ENCODE measurements around the gene EPHB1.

EPHB1 gene

GRCh38 chr3:134897391-134898141, 102.5 kb downstream of the EPHB1 start:
- no peak for DNase-seq (ENCODE audit: extremely low read depth, low read depth)
- TF ChIP-seq, protein P1, sequence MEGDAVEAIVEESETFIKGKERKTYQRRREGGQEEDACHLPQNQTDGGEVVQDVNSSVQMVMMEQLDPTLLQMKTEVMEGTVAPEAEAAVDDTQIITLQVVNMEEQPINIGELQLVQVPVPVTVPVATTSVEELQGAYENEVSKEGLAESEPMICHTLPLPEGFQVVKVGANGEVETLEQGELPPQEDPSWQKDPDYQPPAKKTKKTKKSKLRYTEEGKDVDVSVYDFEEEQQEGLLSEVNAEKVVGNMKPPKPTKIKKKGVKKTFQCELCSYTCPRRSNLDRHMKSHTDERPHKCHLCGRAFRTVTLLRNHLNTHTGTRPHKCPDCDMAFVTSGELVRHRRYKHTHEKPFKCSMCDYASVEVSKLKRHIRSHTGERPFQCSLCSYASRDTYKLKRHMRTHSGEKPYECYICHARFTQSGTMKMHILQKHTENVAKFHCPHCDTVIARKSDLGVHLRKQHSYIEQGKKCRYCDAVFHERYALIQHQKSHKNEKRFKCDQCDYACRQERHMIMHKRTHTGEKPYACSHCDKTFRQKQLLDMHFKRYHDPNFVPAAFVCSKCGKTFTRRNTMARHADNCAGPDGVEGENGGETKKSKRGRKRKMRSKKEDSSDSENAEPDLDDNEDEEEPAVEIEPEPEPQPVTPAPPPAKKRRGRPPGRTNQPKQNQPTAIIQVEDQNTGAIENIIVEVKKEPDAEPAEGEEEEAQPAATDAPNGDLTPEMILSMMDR (IDR thresholded peaks at IDR 0.05; ENCODE audit: low read depth, low read length, missing control alignments): no peak
- no peak overlapping the region for H3K4me3 ChIP-seq (replicated peaks; ENCODE audit: low read depth, low read length)

DNA sequence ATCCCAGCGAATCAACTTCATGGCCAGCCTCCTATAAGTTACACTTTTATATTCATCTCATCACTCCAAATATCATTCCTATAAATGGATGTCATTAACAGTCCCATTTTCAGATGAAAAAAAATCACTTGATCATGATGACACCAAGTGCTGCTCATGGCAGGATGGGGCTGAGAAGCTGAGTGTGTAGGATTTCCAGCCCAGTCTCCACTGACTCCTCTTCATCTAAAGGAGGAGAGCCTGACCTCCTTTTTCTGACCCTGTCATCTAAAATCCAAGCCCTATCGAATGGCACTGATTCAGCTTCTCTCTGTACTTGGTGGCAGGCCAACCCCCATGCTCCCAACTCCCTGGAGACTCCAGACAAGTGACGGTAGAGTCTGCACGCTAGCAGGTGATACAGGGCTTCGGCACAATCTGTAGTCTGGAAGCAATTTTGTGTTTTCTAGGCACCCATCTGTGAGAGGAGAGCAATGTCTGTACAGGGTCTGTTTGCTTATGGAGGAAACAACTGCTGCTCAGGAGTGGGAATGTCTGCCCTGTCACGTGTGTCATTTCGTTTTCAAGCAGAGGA, 103.2 kb downstream of the EPHB1 start:
- no peak for DNase-seq (ENCODE audit: extremely low read depth, low read depth)
- TF ChIP-seq, protein P1 (IDR thresholded peaks at IDR 0.05; ENCODE audit: low read depth, low read length, missing control alignments): no peak
- H3K4me3 ChIP-seq (replicated peaks; ENCODE audit: low read depth, low read length): no peak overlapping the region

DNA sequence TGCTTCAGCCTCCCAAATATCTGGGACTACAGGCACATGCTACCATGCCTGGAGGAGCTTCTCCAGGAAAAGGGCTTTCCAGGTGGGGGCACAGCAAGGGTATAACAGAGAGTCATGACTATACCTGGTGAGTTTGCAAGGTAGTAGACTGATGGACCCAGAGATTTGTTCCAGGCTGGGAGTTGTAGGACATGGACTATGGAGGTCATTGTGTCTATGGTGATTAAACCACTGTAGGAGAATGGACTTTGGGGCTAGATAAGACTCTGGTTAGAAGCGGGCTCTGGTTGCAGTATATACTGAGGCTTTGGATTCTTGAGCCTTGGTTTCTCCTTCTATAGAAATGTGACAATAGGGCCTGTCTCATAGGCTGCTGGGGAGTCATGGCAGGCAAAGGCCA, 104.7 kb downstream of the EPHB1 start:
- TF ChIP-seq, protein P1 (IDR thresholded peaks at IDR 0.05; ENCODE audit: low read depth, low read length, missing control alignments): no peak
- no peak for DNase-seq (ENCODE audit: extremely low read depth, low read depth)
- no peak overlapping the region for H3K4me3 ChIP-seq (replicated peaks; ENCODE audit: low read depth, low read length)

DNA sequence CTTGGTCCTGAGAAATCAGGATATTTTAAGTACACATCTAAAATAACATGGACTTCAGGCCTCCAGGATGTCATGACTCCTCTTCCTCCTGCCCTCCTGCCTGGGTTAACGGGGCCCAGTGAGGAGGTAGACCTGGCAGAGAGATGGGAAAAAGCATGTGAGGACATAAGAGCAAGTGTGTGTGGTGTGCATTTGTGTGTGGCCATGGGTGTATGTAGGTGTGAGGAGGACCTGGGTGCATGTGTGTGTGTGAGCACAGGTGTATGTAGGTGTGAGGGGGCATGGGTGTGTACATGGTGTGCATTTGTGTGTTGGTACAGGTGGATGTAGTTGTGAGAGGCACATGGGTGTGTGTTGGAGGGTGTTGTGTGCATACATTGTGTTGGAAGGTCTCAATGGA, 105.4 kb downstream of the EPHB1 start:
- DNase-seq (ENCODE audit: extremely low read depth, low read depth): no peak
- TF ChIP-seq, protein P1 (IDR thresholded peaks at IDR 0.05; ENCODE audit: low read depth, low read length, missing control alignments): no peak
- H3K4me3 ChIP-seq (replicated peaks; ENCODE audit: low read depth, low read length): no peak overlapping the region

DNA sequence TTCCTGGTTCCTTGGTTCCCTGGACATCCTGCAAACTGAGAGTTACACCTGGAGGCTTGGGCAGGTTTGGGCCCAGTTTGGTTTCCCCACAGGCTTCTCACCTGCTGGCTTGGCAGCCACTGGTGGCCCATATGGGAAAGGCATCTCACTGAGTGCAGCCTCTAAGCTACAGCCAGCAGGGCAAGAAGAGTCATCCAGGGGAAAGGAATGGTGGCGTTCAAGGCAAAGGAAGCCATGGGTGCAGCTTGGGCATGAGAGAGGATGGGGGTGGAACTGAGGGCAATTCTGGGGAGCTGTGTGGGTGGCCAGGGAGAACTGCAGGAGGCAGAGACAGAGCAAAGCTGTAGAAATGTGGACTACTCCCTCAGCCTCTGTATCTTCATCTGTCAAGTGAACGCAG, 106.4 kb downstream of the EPHB1 start:
- DNase-seq (ENCODE audit: extremely low read depth, low read depth): no peak
- H3K4me3 ChIP-seq (replicated peaks; ENCODE audit: low read depth, low read length): no peak overlapping the region
- TF ChIP-seq, protein P1 (IDR thresholded peaks at IDR 0.05; ENCODE audit: low read depth, low read length, missing control alignments): no peak

- DNase-seq (ENCODE audit: extremely low read depth, low read depth): no peak
- TF ChIP-seq, protein P1 (IDR thresholded peaks at IDR 0.05; ENCODE audit: low read depth, low read length, missing control alignments): no peak
- no peak overlapping the region for H3K4me3 ChIP-seq (replicated peaks; ENCODE audit: low read depth, low read length)
Observed at GRCh38 chr3:134903837-134904236, 108.8 kb downstream of the EPHB1 start.
